K562 (cell line): Measurements from ENCODE around the gene IPO5. TPM values are rescaled to one million over a fixed set of nuclear protein-coding genes. Genes with fewer than 3 reads are reported as not detected.

Experiments
- ATAC-seq: fragments of 200-7000 bp; cut with Tn5 transposase; 3 replicates; pipeline ENCODE4 v1.9.1; 2020; ENCODE audit warnings: moderate library complexity
- Bru-seq: library from RNA; stranded (reverse); fragments of 400-500 nt; gene quantifications from one replicate; lab custom pipeline; 2021; lab: Mats Ljungman, UMichigan
- BruChase-seq, 2 experiments: library from RNA; stranded (reverse); fragments of 400-500 nt; gene quantifications; one replicate each; lab custom pipeline; 2021; lab: Mats Ljungman, UMichigan
- BruUV-seq: library from RNA; stranded (reverse); fragments of 400-500 nt; replicated peaks from 2 replicates; lab custom pipeline; 2021; lab: Mats Ljungman, UMichigan
- CTCF ChIA-PET: fragments of 300-600 bp; formaldehyde crosslinking; extraction: SDS; loops from one replicate; lab custom pipeline; 2021; ENCODE audit warnings: low intra/inter-chr PET ratio; lab: Yijun Ruan, JAX
- POLR2A ChIA-PET: fragments of 300-600, 350-650 bp; sonication (Branson Sonifier 250); formaldehyde crosslinking; extraction: SDS; loops from one replicate; lab custom pipeline; 2021; ENCODE audit warnings: antibody characterized with exemption, inconsistent platforms; lab: Yijun Ruan, JAX
- DNase-seq, 4 experiments: peaks; one replicate each; pipeline versions ENCODE4 v3.0.0 to v3.0.0-alpha.2; 2011 to 2018; ENCODE audit warnings: low spot score in 3 of 4, mixed read lengths in 3 of 4; ENCODE audit errors: extremely low read depth in 1 of 4
- FAIRE-seq: peaks from 2 replicates; lab custom pipeline; 2011; peaks lifted over from hg19 to GRCh38; lab: Jason Lieb, UNC
- H2AFZ ChIP-seq: 2 replicates; pipeline ENCODE4 v1.6.0; 2011; ENCODE audit warnings: low read depth, low read length, control low read depth, inconsistent platforms
- H3K27ac ChIP-seq: fragments of 200-600 bp; 3 replicates; pipeline ENCODE4 v1.8.0; 2011; ENCODE audit warnings: low read depth, mild to moderate bottlenecking, control low read depth, inconsistent platforms, low read length, moderate library complexity, mixed read lengths; ENCODE audit errors: extremely low read depth
- H3K27me3 ChIP-seq, 2 experiments: fragments of 300-600 bp in 1 of 2; 2 replicates in 1 of 2; 3 replicates in 1 of 2; pipeline versions ENCODE4 v1.6.0 to v1.8.0; 2011; ENCODE audit warnings: inconsistent platforms in 2 of 2, low read length in 2 of 2, mild to moderate bottlenecking in 1 of 2, mixed read lengths in 1 of 2, moderate library complexity in 1 of 2; ENCODE audit not compliant: control insufficient read depth in 2 of 2, insufficient read depth in 2 of 2
- H3K36me3 ChIP-seq: fragments of 300-600 bp; 3 replicates; pipeline ENCODE4 v1.8.0; 2011; ENCODE audit warnings: mild to moderate bottlenecking, low read length, inconsistent platforms; ENCODE audit not compliant: control insufficient read depth, insufficient read depth
- H3K4me1 ChIP-seq, 2 experiments: fragments of 200-600 bp in 1 of 2; replicated peaks in 1 of 2; 2 replicates in 1 of 2; 3 replicates in 1 of 2; pipeline versions ENCODE4 v1.5.1 to v1.8.0; 2011; ENCODE audit warnings: inconsistent platforms in 2 of 2, low read length in 2 of 2, mild to moderate bottlenecking in 1 of 2, mixed read lengths in 1 of 2, moderate library complexity in 1 of 2; ENCODE audit not compliant: control insufficient read depth in 2 of 2, insufficient read depth in 2 of 2
- H3K4me2 ChIP-seq: 2 replicates; pipeline ENCODE4 v1.6.1; 2011; ENCODE audit warnings: low read length, control low read depth, inconsistent platforms, mixed read lengths; ENCODE audit not compliant: insufficient read depth
- H3K4me3 ChIP-seq: fragments of 200-600 bp; sonication (generic), shearing (Covaris generic); 2 replicates; pipeline ENCODE4 v1.5.1; 2016; ENCODE audit warnings: control low read depth, inconsistent platforms
- H3K79me2 ChIP-seq: fragments of 200-600 bp; 3 replicates; pipeline ENCODE4 v1.8.0; 2011; ENCODE audit warnings: low read length, inconsistent platforms; ENCODE audit not compliant: control insufficient read depth, insufficient read depth
- H3K9ac ChIP-seq, 2 experiments: 2 replicates each; pipeline versions ENCODE4 v1.6.0 to v1.6.1; 2011; ENCODE audit warnings: low read depth in 2 of 2, low read length in 2 of 2, control low read depth in 1 of 2, inconsistent platforms in 1 of 2, mild to moderate bottlenecking in 1 of 2, mixed read lengths in 1 of 2; ENCODE audit not compliant: insufficient read depth in 1 of 2
- H3K9me1 ChIP-seq: one replicate; pipeline ENCODE4 v1.6.0; 2011; ENCODE audit warnings: inconsistent platforms, mild to moderate bottlenecking, low read length, moderate library complexity; ENCODE audit not compliant: control insufficient read depth, insufficient read depth
- H3K9me3 ChIP-seq: replicated peaks from 2 replicates; pipeline ENCODE4 v1.5.1; 2011; ENCODE audit warnings: low read depth, low read length, inconsistent platforms; ENCODE audit not compliant: control insufficient read depth, insufficient read depth
- H4K20me1 ChIP-seq: replicated peaks from 2 replicates; pipeline ENCODE4 v1.6.1; 2011; ENCODE audit warnings: low read length, inconsistent platforms, mixed read lengths; ENCODE audit not compliant: control insufficient read depth, insufficient read depth
- ATF1 ChIP-seq, 2 experiments: fragments of 450-650 bp in 1 of 2; IDR thresholded peaks; 2 replicates each; pipeline ENCODE4 v1.6.1; 2016; ENCODE audit warnings: missing compliant biosample characterization in 1 of 2, missing genetic modification characterization in 1 of 2
- CHAMP1 ChIP-seq: fragments of 450-650 bp; IDR thresholded peaks from 2 replicates; pipeline ENCODE4 v1.6.1; 2016; ENCODE audit warnings: mild to moderate bottlenecking
- WGBS: fragments of 100-300 bp; shearing (Covaris generic); methylation state at CpG from one replicate; pipeline ENCODE4 v1.1.6; 2016; ENCODE audit warnings: low coverage, mixed read lengths; ENCODE audit not compliant: insufficient coverage; ENCODE audit errors: missing lambda C conversion rate; 5-methylcytosine and 5-hydroxymethylcytosine counted together
- in situ Hi-C: fragments of 300-500 bp; cut with MboI; formaldehyde crosslinking; loops from 4 replicates; pipeline ENCODE4 v1.15.0; 2018; ENCODE audit warnings: inconsistent platforms, mixed read lengths
- intact Hi-C: fragments of 100-400 bp; cut with micrococcal nuclease; formaldehyde crosslinking; loops from 2 replicates; pipeline ENCODE4 v1.14.2; 2022
- long read RNA-seq, 3 experiments: library from polyadenylated mRNA in 2 of 3; library from RNA in 1 of 3; unstranded in 2 of 3; stranded (forward) in 1 of 3; transcript quantifications; one replicate each; pipeline ENCODE4 v2.0.0, GENCODE V29; 2019 to 2022
- polyA minus RNA-seq, 3 experiments: library from RNA; depleted of rRNA, polyadenylated mRNA; stranded (reverse); fragments of >200 nt; gene quantifications; 2 replicates each; pipeline ENCODE4 v1.2.3, GENCODE V29; 2011
- polyA plus RNA-seq, 8 experiments: library from polyadenylated mRNA; depleted of rRNA in 4 of 8; stranded (reverse) in 5 of 8; unstranded in 3 of 8; fragments of >200 nt; fragmentation: Nextera tagmentation in 2 of 8; fragmentation: Illumina TruSeq in 1 of 8; extraction: Ambion mirVana in 2 of 8; extraction: Trizol in 1 of 8; gene quantifications; 2 replicates each; pipeline versions ENCODE4 v1.2.1 to v1.2.3, GENCODE V29; 2011 to 2014; ENCODE audit warnings: inconsistent platforms in 1 of 8, missing spikeins in 1 of 8
- total RNA-seq, 7 experiments: library from RNA; depleted of rRNA in 6 of 7; stranded (reverse); fragments of >200 nt in 6 of 7; fragmentation: Illumina TruSeq in 2 of 7; extraction: Trizol in 2 of 7; gene quantifications; 2 replicates each; pipeline versions ENCODE4 v1.2.1 to v1.2.3, GENCODE V29; 2011 to 2021; ENCODE audit warnings: low replicate concordance in 1 of 7

IPO5 gene
- total RNA-seq (2011; cell fraction: chromatin; rRNA removed; ENCODE audit: low replicate concordance), result 113 and 280 TPM in 2 replicates
- 54.5 and 74.0 TPM in 2 replicates for total RNA-seq (2011; cell fraction: nucleolus; rRNA removed)
- total RNA-seq (2011; cell fraction: nucleoplasm; rRNA removed), result 104 and 106 TPM in 2 replicates
- total RNA-seq (2014; rRNA removed) (127 and 137 TPM in 2 replicates), total RNA-seq (2014; rRNA removed; fragmentation: Illumina TruSeq; extraction: Trizol) (150 and 169 TPM in 2 replicates), total RNA-seq (2015; rRNA removed; fragmentation: Illumina TruSeq; extraction: Trizol) (113 and 120 TPM in 2 replicates), total RNA-seq (2021) (146 and 157 TPM in 2 replicates), polyA plus RNA-seq (2011; rRNA removed) (180 and 206 TPM in 2 replicates), polyA plus RNA-seq (2014; fragmentation: Illumina TruSeq; extraction: Trizol) (134 and 143 TPM in 2 replicates), polyA plus RNA-seq (2014; fragmentation: Nextera tagmentation; extraction: Ambion mirVana) (10 to 100 TPM; 45.8 to 76.3 TPM), polyA plus RNA-seq (2014; rRNA removed) (97.1 and 110 TPM in 2 replicates), polyA minus RNA-seq (2011; rRNA and poly(A)+ RNA removed) (352 and 396 TPM in 2 replicates), Bru-seq, nascent RNA (percentile 81 among the genes with signal in this experiment), BruChase-seq, experiment 1, labeled RNA remaining after a 2-hour chase (percentile 84 among the genes with signal in this experiment), BruChase-seq, experiment 2, labeled RNA remaining after a 6-hour chase (percentile 89 among the genes with signal in this experiment)
- polyA plus RNA-seq (2011; cell fraction: cytosol; rRNA removed), result 63.5 and 98.2 TPM in 2 replicates
- 97.0 and 124 TPM in 2 replicates for polyA plus RNA-seq (2011; cell fraction: nucleus; rRNA removed)
- polyA plus RNA-seq (2012), result 86.2 and 92.2 TPM in 2 replicates
- 121 and 159 TPM in 2 replicates for polyA minus RNA-seq (2011; cell fraction: cytosol; rRNA and poly(A)+ RNA removed)
- polyA minus RNA-seq (2011; cell fraction: nucleus; rRNA and poly(A)+ RNA removed), result 58.3 and 89.4 TPM in 2 replicates
- long read RNA-seq, experiment 1, transcript IPO5-223 (16 exons, 3,688 nt), result minor isoform, 5 of 247 reads
- long read RNA-seq, experiment 1, transcript IPO5-222 (26 exons, 3,419 nt), result major isoform, 106 of 247 reads
- long read RNA-seq, experiment 1, partial matches to known transcripts, result 124 of 247 reads
- long read RNA-seq, experiment 1, other reads (novel, unspliced or antisense), result 12 of 247 reads
- long read RNA-seq, experiment 2, transcript IPO5-222 (26 exons, 3,419 nt), result major isoform, 60 of 179 reads
- long read RNA-seq, experiment 2, partial matches to known transcripts, result 78 of 179 reads
- long read RNA-seq, experiment 2, other reads (novel, unspliced or antisense), result 40 of 179 reads
- long read RNA-seq, experiment 3, transcript IPO5-222 (26 exons, 3,419 nt), result major isoform, 18 of 48 reads
- long read RNA-seq, experiment 3, partial matches to known transcripts, result 26 of 48 reads
- long read RNA-seq, experiment 3, other reads (novel, unspliced or antisense), result 4 of 48 reads

- CTCF ChIA-PET, result no interaction called here
- ATAC-seq, result no peak
- no peaks in the 10 kb centered on the region for H3K9me3 ChIP-seq
These were observed at the start of gene IPO5 for GRCh38 chr13:97953376-97953970. Gene IPO5 (plus strand): TSS chr13:97953675. CDS start chr13:97976697, 23,022 bp downstream.

More at GRCh38 chr13:97953376-97953970, at the start of gene IPO5:
- H3K9ac ChIP-seq, result no peak within 1 kb of the TSS
- 1% methylated on average over 10 of the region's 10 CpGs for WGBS
- no peaks in the 10 kb centered on the region for H3K36me3 ChIP-seq
- H3K27ac ChIP-seq, result no peak within 1 kb of the TSS
- POLR2A ChIA-PET, result interaction anchor here (0.6 to 1.5 kb wide), 2 partner anchors 10 to 757 kb away, joined by 3 to 5 read pairs; no protein-coding TSS in a partner anchor
- no peak within 1 kb of the TSS for H2AFZ ChIP-seq
- intact Hi-C loops (no loop called here), in situ Hi-C loops (no loop called here)
- H3K27me3 ChIP-seq, result peaks cover 2 to 14% of the 10 kb centered on the region in 2 experiments; a peak in 3 of 5 replicates
- no peak within 1 kb of the TSS for H3K4me3 ChIP-seq
- no peak for DNase-seq
- BruUV-seq, result no TSS peak
- H3K4me1 ChIP-seq, result no peaks in the 10 kb centered on the region
- no peaks in the 10 kb centered on the region for H3K9me1 ChIP-seq
- no peaks in the 10 kb centered on the region for H4K20me1 ChIP-seq
- no peak within 1 kb of the TSS for H3K4me2 ChIP-seq
- no peak for FAIRE-seq
- no peak for TF ChIP-seq ATF1 (CRISPR knock-in tag; IDR thresholded peaks at IDR 0.05)
- TF ChIP-seq ATF1 (tag; IDR thresholded peaks at IDR 0.05), result peak; percentile 24; the same call in 1 of the 2 replicates
- no peak for TF ChIP-seq CHAMP1
- no peaks in the 10 kb centered on the region for H3K79me2 ChIP-seq
